ENCODE results near the gene LSG1.

DNA sequence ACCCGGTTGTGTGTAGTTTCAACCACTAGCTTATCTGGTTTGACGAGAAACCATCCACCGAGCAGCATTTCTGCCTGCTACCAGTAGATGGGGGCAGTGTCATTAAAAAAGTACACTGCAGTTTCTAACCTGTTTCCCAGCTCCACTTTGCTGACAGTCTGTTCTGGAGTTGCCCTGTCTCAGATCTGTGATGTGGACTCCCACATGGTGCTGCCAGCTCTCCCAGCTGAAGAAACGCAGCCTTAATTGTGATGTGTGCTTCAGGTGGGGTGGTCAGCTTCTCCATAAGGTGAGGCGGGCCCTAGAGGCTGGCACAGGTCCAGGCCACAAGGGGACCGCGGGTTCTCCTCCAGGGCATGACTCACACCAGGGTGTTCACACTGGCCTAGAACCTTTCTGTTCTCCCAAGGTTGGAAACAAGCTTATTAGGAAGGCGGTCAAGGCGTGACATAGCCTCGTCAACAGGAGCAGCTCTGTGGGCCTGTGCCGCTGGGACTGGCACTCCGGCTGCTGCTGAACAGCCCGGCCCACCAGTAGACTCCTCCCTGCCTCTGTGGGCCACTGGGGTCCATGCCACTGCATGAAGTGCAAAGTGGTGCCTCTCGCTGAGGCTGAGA, 10.8 kb upstream of the LSG1 start:
- TF ChIP-seq, protein P1, sequence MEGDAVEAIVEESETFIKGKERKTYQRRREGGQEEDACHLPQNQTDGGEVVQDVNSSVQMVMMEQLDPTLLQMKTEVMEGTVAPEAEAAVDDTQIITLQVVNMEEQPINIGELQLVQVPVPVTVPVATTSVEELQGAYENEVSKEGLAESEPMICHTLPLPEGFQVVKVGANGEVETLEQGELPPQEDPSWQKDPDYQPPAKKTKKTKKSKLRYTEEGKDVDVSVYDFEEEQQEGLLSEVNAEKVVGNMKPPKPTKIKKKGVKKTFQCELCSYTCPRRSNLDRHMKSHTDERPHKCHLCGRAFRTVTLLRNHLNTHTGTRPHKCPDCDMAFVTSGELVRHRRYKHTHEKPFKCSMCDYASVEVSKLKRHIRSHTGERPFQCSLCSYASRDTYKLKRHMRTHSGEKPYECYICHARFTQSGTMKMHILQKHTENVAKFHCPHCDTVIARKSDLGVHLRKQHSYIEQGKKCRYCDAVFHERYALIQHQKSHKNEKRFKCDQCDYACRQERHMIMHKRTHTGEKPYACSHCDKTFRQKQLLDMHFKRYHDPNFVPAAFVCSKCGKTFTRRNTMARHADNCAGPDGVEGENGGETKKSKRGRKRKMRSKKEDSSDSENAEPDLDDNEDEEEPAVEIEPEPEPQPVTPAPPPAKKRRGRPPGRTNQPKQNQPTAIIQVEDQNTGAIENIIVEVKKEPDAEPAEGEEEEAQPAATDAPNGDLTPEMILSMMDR (IDR thresholded peaks at IDR 0.05; ENCODE audit: poor library complexity, severe bottlenecking): peak; percentile 97
- peak; percentile 29 for TF ChIP-seq EP300 (conservative IDR thresholded peaks at IDR 0.05; ENCODE audit: poor library complexity, severe bottlenecking)
- TF ChIP-seq TAF1 (IDR thresholded peaks at IDR 0.05; ENCODE audit: low read depth): no peak
- no peak for TF ChIP-seq EZH2 (IDR thresholded peaks at IDR 0.05; ENCODE audit: borderline replicate concordance, insufficient read depth, low read length, poor library complexity, severe bottlenecking)
- TF ChIP-seq MXI1 (conservative IDR thresholded peaks at IDR 0.05; ENCODE audit: poor library complexity, severe bottlenecking): peak; percentile 45
- TF ChIP-seq POLR2AphosphoS5 (IDR thresholded peaks at IDR 0.05): no peak
